Gastrocnemius medialis (tissue), 4 donors: ENCODE results near the gene BCAP29. TPM values are rescaled to one million over a fixed set of nuclear protein-coding genes. Genes with fewer than 3 reads are reported as not detected.

Source experiments
- ATAC-seq, 2 donors: fragments of 150-250 bp; one replicate each; pipeline ENCODE4 v1.9.1; 2016
- DNase-seq, 2 donors: peaks; one replicate each; pipeline ENCODE4 v3.0.0-alpha.2; 2019
- H3K27ac ChIP-seq, 4 donors: fragments of 200-600 bp; sonication (generic); 1 replicate in 1 of 4; 2 replicates in 3 of 4; pipeline ENCODE4 v1.5.1; 2016 to 2018; ENCODE audit warnings: mild to moderate bottlenecking in 2 of 4, moderate library complexity in 1 of 4
- H3K27me3 ChIP-seq, 3 donors: fragments of 200-600 bp; sonication (generic) in 2 of 3; 1 replicate in 1 of 3; 2 replicates in 2 of 3; pipeline versions ENCODE4 v1.5.1 to v1.6.0; 2016 to 2019; ENCODE audit warnings: mild to moderate bottlenecking in 1 of 3, moderate library complexity in 1 of 3
- H3K36me3 ChIP-seq, 2 donors: fragments of 200-600 bp; sonication (generic) in 1 of 2; one replicate each; pipeline ENCODE4 v1.5.1; 2017 to 2018
- H3K4me1 ChIP-seq, 2 donors: fragments of 200-600 bp; sonication (generic) in 1 of 2; one replicate each; pipeline ENCODE4 v1.5.1; 2016 to 2017; ENCODE audit warnings: mild to moderate bottlenecking in 2 of 2
- H3K4me3 ChIP-seq, 4 donors: fragments of 200-600 bp; sonication (generic) in 3 of 4; 1 replicate in 1 of 4; 2 replicates in 3 of 4; pipeline ENCODE4 v1.5.1; 2016 to 2019; ENCODE audit warnings: mild to moderate bottlenecking in 2 of 4
- H3K9me3 ChIP-seq, 3 donors: fragments of 200-600 bp; sonication (generic) in 2 of 3; 1 replicate in 1 of 3; 2 replicates in 2 of 3; pipeline ENCODE4 v1.5.1; 2016 to 2019
- POLR2A ChIP-seq, 2 donors: fragments of 450-650 bp; IDR thresholded peaks; one replicate each; pipeline ENCODE4 v1.6.1; 2017; ENCODE audit warnings: antibody characterized with exemption in 2 of 2, mild to moderate bottlenecking in 2 of 2, moderate library complexity in 2 of 2
- in situ Hi-C, 4 donors: fragments of 200-750 bp; cut with MboI; loops; one replicate each; pipeline versions ENCODE4 v1.15.0 to v1.8.0; 2017; ENCODE audit warnings: low sequenced_read_pairs in 4 of 4
- intact Hi-C: fragments of 100-400 bp; cut with DNase I; formaldehyde crosslinking; loops from one replicate; pipeline ENCODE4 v1.15.1; 2023; ENCODE audit warnings: low total_unique reads
- total RNA-seq, 4 donors: library from RNA; depleted of rRNA; stranded (reverse); fragments of >200 nt; gene quantifications; one replicate each; pipeline versions ENCODE4 v1.1.0 to v1.2.3, GENCODE V29; 2016
- TF ChIP-seq, protein P1 (sequence below), 5 experiments: fragments of 450-650 bp in 3 of 5; fragments of 200-600 bp in 2 of 5; sonication (generic) in 2 of 5; IDR thresholded peaks in 4 of 5; conservative IDR thresholded peaks in 1 of 5; 1 replicate in 4 of 5; 2 replicates in 1 of 5; pipeline ENCODE4 v1.5.1; 2016 to 2019; ENCODE audit warnings: antibody characterized with exemption in 5 of 5, mild to moderate bottlenecking in 3 of 5, moderate library complexity in 3 of 5

The BCAP29 gene
- total RNA-seq, 4 donors from 2014 or later = 125 to 152 (median 129) TPM

DNA sequence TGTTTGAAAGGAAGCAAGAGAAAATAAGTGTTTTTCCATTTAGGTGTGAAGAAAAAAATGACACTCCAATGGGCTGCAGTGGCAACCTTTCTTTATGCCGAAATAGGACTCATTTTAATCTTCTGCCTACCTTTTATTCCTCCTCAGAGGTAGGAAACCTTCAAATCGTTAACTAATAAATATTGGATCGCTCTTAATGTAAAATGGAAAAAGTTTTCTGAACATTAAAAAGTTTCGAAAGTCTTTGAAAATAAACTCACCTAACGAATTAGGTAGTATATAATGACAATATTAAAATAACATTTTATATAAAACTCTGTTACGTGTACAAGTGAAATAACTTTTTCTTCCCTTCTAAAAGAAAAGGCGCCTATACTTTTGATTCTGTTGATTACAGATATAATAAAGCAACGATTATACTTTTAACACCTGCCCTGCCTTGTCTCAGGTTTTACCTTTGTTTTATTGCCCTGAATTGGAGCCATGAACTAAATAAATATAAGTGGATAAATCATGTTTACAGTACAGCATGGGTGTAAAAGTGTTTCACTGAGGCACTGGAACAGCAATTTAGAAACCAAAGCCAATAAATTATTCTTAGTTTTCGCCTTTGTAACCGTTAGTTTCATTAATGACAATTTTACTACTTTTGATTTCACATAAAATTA is 804 bp downstream of the BCAP29 start:
- TF ChIP-seq, protein P1, sequence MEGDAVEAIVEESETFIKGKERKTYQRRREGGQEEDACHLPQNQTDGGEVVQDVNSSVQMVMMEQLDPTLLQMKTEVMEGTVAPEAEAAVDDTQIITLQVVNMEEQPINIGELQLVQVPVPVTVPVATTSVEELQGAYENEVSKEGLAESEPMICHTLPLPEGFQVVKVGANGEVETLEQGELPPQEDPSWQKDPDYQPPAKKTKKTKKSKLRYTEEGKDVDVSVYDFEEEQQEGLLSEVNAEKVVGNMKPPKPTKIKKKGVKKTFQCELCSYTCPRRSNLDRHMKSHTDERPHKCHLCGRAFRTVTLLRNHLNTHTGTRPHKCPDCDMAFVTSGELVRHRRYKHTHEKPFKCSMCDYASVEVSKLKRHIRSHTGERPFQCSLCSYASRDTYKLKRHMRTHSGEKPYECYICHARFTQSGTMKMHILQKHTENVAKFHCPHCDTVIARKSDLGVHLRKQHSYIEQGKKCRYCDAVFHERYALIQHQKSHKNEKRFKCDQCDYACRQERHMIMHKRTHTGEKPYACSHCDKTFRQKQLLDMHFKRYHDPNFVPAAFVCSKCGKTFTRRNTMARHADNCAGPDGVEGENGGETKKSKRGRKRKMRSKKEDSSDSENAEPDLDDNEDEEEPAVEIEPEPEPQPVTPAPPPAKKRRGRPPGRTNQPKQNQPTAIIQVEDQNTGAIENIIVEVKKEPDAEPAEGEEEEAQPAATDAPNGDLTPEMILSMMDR (IDR thresholded peaks at IDR 0.05 in 4 of 5, conservative IDR thresholded peaks at IDR 0.05 in 1 of 5) = no peak
- no peak for TF ChIP-seq POLR2A (IDR thresholded peaks at IDR 0.05)
- peak overlapping the region; percentile 68 to 82 (median 82) for H3K4me3 ChIP-seq
- no peaks in the 10 kb centered on the region for H3K27me3 ChIP-seq
- ATAC-seq (no peak), DNase-seq (no peak)
- in situ Hi-C loops = loop anchor here in 3 of 4 donors (25.0 kb wide), 2 partner anchors 306 to 394 kb away; partner anchors contain the start of gene DLD (in 2 of the 3)
- H3K36me3 ChIP-seq = peaks cover 0 to 8% of the 10 kb centered on the region in 2 donors
- no peaks in the 10 kb centered on the region for H3K9me3 ChIP-seq
- intact Hi-C loops = loop anchor here (1.0 to 5.0 kb wide), 7 partner anchors 18 to 1469 kb away; partner anchors contain the start of genes COG5, DLD, DNAJB9 and DUS4L
- H3K27ac ChIP-seq = peak overlapping the region; percentile 89 to 95 (median 92)
- peaks cover 10 to 12% of the 10 kb centered on the region in 2 donors for H3K4me1 ChIP-seq

GRCh38 chr7:107581387-107582013 is 1.5 kb downstream of the BCAP29 start:
- H3K27ac ChIP-seq = peak overlapping the region; percentile 89 to 95 (median 92)
- DNase-seq (no peak), ATAC-seq (peak; percentile 74 to 80)
- no peaks in the 10 kb centered on the region for H3K27me3 ChIP-seq
- TF ChIP-seq, protein P1 (IDR thresholded peaks at IDR 0.05 in 4 of 5, conservative IDR thresholded peaks at IDR 0.05 in 1 of 5) = no peak
- TF ChIP-seq POLR2A (IDR thresholded peaks at IDR 0.05) = peak; percentile 22 to 35
- no peaks in the 10 kb centered on the region for H3K9me3 ChIP-seq
- H3K4me1 ChIP-seq = peaks cover 10 to 12% of the 10 kb centered on the region in 2 donors
- in situ Hi-C loops (loop anchor here in 3 of 4 donors (25.0 kb wide), 2 partner anchors 306 to 394 kb away; partner anchors contain the start of gene DLD (in 2 of the 3)), intact Hi-C loops (loop anchor here (1.0 to 5.0 kb wide), 5 partner anchors 119 to 1469 kb away; partner anchors contain the start of genes DLD, DNAJB9, SYPL1 and THAP5)
- H3K4me3 ChIP-seq = peak overlapping the region; percentile 68 to 82 (median 82)
- H3K36me3 ChIP-seq = peaks cover 0 to 8% of the 10 kb centered on the region in 2 donors

GRCh38 chr7:107582875-107583274 is 2.8 kb downstream of the BCAP29 start:
- H3K27me3 ChIP-seq = no peaks in the 10 kb centered on the region
- intact Hi-C loops = loop anchor here (5.0 kb wide), 3 partner anchors 309 to 1471 kb away; partner anchors contain the start of genes DLD, DNAJB9, SYPL1 and THAP5
- TF ChIP-seq, protein P1 (IDR thresholded peaks at IDR 0.05 in 4 of 5, conservative IDR thresholded peaks at IDR 0.05 in 1 of 5) = no peak
- TF ChIP-seq POLR2A (IDR thresholded peaks at IDR 0.05) = no peak
- ATAC-seq (no peak), DNase-seq (no peak)
- H3K9me3 ChIP-seq = no peaks in the 10 kb centered on the region
- H3K4me3 ChIP-seq = no peak overlapping the region
- in situ Hi-C loops = loop anchor here in 3 of 4 donors (25.0 kb wide), 2 partner anchors 304 to 396 kb away; partner anchors contain the start of gene DLD (in 2 of the 3)
- H3K27ac ChIP-seq = peak overlapping the region in 2 of 4 donors; percentile 89 to 93
- peaks cover 10 to 12% of the 10 kb centered on the region in 2 donors for H3K4me1 ChIP-seq
- peaks cover 0 to 8% of the 10 kb centered on the region in 2 donors for H3K36me3 ChIP-seq

DNA sequence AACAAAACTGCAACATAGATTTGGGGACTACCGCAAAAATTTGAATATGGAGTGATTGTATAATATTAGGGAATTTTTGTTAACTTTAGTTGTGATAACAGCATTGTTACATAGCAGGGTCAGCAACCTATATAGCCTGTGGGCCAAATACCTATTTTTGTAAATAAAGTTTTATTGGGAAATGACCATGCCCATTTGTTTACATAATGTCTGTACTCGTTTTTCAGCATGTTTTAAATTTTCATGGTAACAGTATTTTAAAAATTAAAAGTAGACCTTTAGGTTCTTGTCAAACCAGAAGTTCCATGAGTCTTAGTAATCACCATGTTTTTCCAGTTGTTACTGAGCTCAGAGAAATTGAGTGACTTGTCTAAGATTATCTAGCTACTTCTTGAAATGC is 4.7 kb downstream of the BCAP29 start:
- Histone ChIP-seq H3K27me3 (no peaks in the 10 kb centered on the region), H3K9me3 (no peaks in the 10 kb centered on the region), H3K4me1 (peaks cover 10 to 12% of the 10 kb centered on the region in 2 donors), H3K4me3 (no peak overlapping the region), H3K36me3 (peaks cover 0 to 8% of the 10 kb centered on the region in 2 donors), H3K27ac (no peak overlapping the region)
- in situ Hi-C loops (loop anchor here in 3 of 4 donors (25.0 kb wide), 2 partner anchors 303 to 397 kb away; partner anchors contain the start of gene DLD (in 2 of the 3)), intact Hi-C loops (loop anchor here (5.0 kb wide), 3 partner anchors 308 to 1472 kb away; partner anchors contain the start of genes DLD, DNAJB9, SYPL1 and THAP5)
- no peak for ATAC-seq
- DNase-seq = no peak
- TF ChIP-seq, protein P1 (IDR thresholded peaks at IDR 0.05 in 4 of 5, conservative IDR thresholded peaks at IDR 0.05 in 1 of 5) = no peak
- TF ChIP-seq POLR2A (IDR thresholded peaks at IDR 0.05) = no peak
